Measurements from ENCODE around the gene PDE8A. TPM values are rescaled to one million over a fixed set of nuclear protein-coding genes. Genes with fewer than 3 reads are reported as not detected.

The PDE8A gene
- total RNA-seq: 71.4 TPM

- intact Hi-C loops (cut with DNase I): no loop called here
- ATAC-seq (no peak), DNase-seq (ENCODE audit: low spot score) (peak; percentile 61)
Observed at GRCh38 chr15:84981711-84982300, at the start of gene PDE8A. TSS of gene PDE8A (plus strand) at chr15:84981856. CDS start at chr15:84982163, 307 bp downstream.

GRCh38 chr15:84934942-84935729, 46.5 kb upstream of the PDE8A start:
- ATAC-seq: no peak
- DNase-seq (ENCODE audit: low spot score): no peak
- intact Hi-C loops (cut with DNase I): no loop called here

GRCh38 chr15:84937144-84937543, 44.5 kb upstream of the PDE8A start:
- no peak for ATAC-seq
- intact Hi-C loops (cut with DNase I): no loop called here
- DNase-seq (ENCODE audit: low spot score): no peak

- ATAC-seq (no peak), DNase-seq (ENCODE audit: low spot score) (no peak)
- intact Hi-C loops (cut with DNase I): no loop called here
Observed at GRCh38 chr15:84938726-84939125, 42.9 kb upstream of the PDE8A start.

GRCh38 chr15:84940399-84940798, 41.3 kb upstream of the PDE8A start:
- DNase-seq (ENCODE audit: low spot score): no peak
- intact Hi-C loops (cut with DNase I): no loop called here
- no peak for ATAC-seq

- intact Hi-C loops (cut with DNase I): no loop called here
- DNase-seq (ENCODE audit: low spot score) (no peak), ATAC-seq (no peak)
Observed at GRCh38 chr15:84942456-84942855, 39.2 kb upstream of the PDE8A start.

- DNase-seq (ENCODE audit: low spot score): no peak
- intact Hi-C loops (cut with DNase I): no loop called here
- ATAC-seq: no peak
Observed at GRCh38 chr15:84944311-84944710, 37.3 kb upstream of the PDE8A start.

GRCh38 chr15:84944861-84945260, 36.8 kb upstream of the PDE8A start:
- ATAC-seq: no peak
- DNase-seq (ENCODE audit: low spot score): no peak
- intact Hi-C loops (cut with DNase I): no loop called here

GRCh38 chr15:84946772-84947489, 34.7 kb upstream of the PDE8A start:
- DNase-seq (ENCODE audit: low spot score) (no peak), ATAC-seq (no peak)
- intact Hi-C loops (cut with DNase I): no loop called here

- DNase-seq (ENCODE audit: low spot score): no peak
- peak; percentile 85 for ATAC-seq
- intact Hi-C loops (cut with DNase I): no loop called here
Observed at GRCh38 chr15:84947947-84948830, 33.5 kb upstream of the PDE8A start.

- intact Hi-C loops (cut with DNase I): no loop called here
Observed at GRCh38 chr15:84949043-84949442, 32.6 kb upstream of the PDE8A start.

GRCh38 chr15:84949845-84950569, 31.6 kb upstream of the PDE8A start:
- ATAC-seq (peak; percentile 51), DNase-seq (ENCODE audit: low spot score) (no peak)
- intact Hi-C loops (cut with DNase I): no loop called here

More at GRCh38 chr15:84949043-84949442, 32.6 kb upstream of the PDE8A start:
- ATAC-seq (no peak), DNase-seq (ENCODE audit: low spot score) (no peak)

- intact Hi-C loops (cut with DNase I): no loop called here
- DNase-seq (ENCODE audit: low spot score): no peak
- no peak for ATAC-seq
Observed at GRCh38 chr15:84950570-84951111, 31.0 kb upstream of the PDE8A start.

- intact Hi-C loops (cut with DNase I): no loop called here
- DNase-seq (ENCODE audit: low spot score) (no peak), ATAC-seq (no peak)
Observed at GRCh38 chr15:84951736-84952135, 29.9 kb upstream of the PDE8A start.

- no peak for DNase-seq (ENCODE audit: low spot score)
- intact Hi-C loops (cut with DNase I): no loop called here
- ATAC-seq: no peak
Observed at GRCh38 chr15:84953136-84953535, 28.5 kb upstream of the PDE8A start.

GRCh38 chr15:84953726-84954125, 27.9 kb upstream of the PDE8A start:
- ATAC-seq (no peak), DNase-seq (ENCODE audit: low spot score) (no peak)
- intact Hi-C loops (cut with DNase I): no loop called here

GRCh38 chr15:84955089-84955848, 26.4 kb upstream of the PDE8A start:
- intact Hi-C loops (cut with DNase I): no loop called here
- peak; percentile 85 for DNase-seq (ENCODE audit: low spot score)
- peak; percentile 96 for ATAC-seq

GRCh38 chr15:84956199-84956598, 25.5 kb upstream of the PDE8A start:
- no peak for DNase-seq (ENCODE audit: low spot score)
- no peak for ATAC-seq
- intact Hi-C loops (cut with DNase I): no loop called here

Data from sciatic nerve (tissue), 2 donors.